Left ventricle myocardium inferior (tissue), 1 donor: ENCODE data around the gene CEP68. TPM values are rescaled to one million over a fixed set of nuclear protein-coding genes. Genes with fewer than 3 reads are reported as not detected.

ENCODE experiments used
- DNase-seq: peaks from one replicate; pipeline ENCODE4 v3.0.0-alpha.2; 2020
- H3K27ac ChIP-seq: fragments of 200-600 bp; replicated peaks from 2 replicates; pipeline ENCODE4 v1.8.0; 2021
- H3K27me3 ChIP-seq: fragments of 200-600 bp; 2 replicates; pipeline ENCODE4 v1.8.0; 2021; ENCODE audit warnings: low read depth
- H3K36me3 ChIP-seq: fragments of 200-600 bp; 2 replicates; pipeline ENCODE4 v1.8.0; 2021
- H3K4me1 ChIP-seq: fragments of 200-600 bp; 2 replicates; pipeline ENCODE4 v1.8.0; 2021
- H3K4me3 ChIP-seq: fragments of 200-600 bp; 2 replicates; pipeline ENCODE4 v1.8.0; 2021; ENCODE audit warnings: mild to moderate bottlenecking, moderate library complexity
- H3K9me3 ChIP-seq: fragments of 200-600 bp; replicated peaks from 2 replicates; pipeline ENCODE4 v1.8.0; 2021
- CTCF ChIP-seq: fragments of 200-600 bp; IDR thresholded peaks from 2 replicates; pipeline ENCODE4 v1.8.0; 2021; ENCODE audit warnings: antibody characterized with exemption, mild to moderate bottlenecking, borderline replicate concordance
- intact Hi-C: fragments of 100-400 bp; cut with micrococcal nuclease; formaldehyde crosslinking; loops from one replicate; pipeline ENCODE4 v1.11.0; 2022
- total RNA-seq: library from RNA; stranded (reverse); fragmentation: NEBNext Ultra II Directional; extraction: Animal tissue kit (Norgen Biotek cat#: 25700); gene quantifications from one replicate; pipeline ENCODE4 v1.2.1, GENCODE V29; 2021
- donor health status: DM: no; HTN: yes; CAD: no; lungs with severe emphysema.

CEP68 gene
- total RNA-seq, 1 donor from 2014 or later, result 20.2 TPM

DNA sequence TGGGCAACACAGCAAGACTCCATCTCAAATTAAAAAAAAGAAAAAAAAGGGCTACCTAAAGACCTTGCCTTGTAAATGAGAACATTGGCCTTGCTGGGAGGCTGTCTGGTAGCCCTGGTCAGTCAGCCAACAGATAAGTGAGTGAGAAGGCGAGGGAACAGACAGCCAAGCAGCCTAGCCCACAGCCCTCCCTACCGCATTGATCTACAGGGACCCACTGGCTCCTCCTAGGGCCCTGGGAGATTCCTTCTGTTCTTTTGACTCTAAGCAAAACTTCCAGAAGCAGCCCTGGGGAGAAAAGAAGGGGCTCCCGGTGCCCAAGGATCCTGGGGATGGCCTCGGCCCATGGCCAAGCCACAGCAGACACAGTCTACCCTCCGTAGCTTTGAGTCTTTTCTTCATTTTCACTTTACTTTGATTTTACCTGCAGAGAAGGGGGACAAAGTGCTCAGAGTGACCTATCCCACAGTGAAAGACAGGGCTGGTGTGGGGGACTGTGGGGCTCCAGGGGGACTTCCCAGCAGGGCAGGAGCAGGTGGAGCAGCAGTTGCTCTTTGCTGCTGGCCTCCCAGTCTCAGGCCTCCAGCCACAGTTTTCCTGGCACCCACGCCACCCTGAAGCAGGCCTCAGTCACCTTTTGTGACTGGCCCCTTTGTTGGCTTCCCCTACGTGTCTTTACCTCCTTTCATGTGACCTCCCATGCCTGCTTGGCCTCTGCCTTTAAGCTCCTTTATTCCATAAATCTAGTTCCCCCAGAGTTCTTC lies 5.1 kb downstream of the CEP68 start:
- DNase-seq, result no peak
- H3K36me3 ChIP-seq, result no peaks in the 10 kb centered on the region
- no peaks in the 10 kb centered on the region for H3K9me3 ChIP-seq
- TF ChIP-seq CTCF, result no peak
- intact Hi-C loops, result no loop called here
- no peaks in the 10 kb centered on the region for H3K27me3 ChIP-seq
- peaks cover 100% of the 10 kb centered on the region for H3K4me1 ChIP-seq
- no peak overlapping the region for H3K27ac ChIP-seq
- H3K4me3 ChIP-seq, result no peak overlapping the region

GRCh38 chr2:65061910-65062339 lies 5.7 kb downstream of the CEP68 start:
- intact Hi-C loops, result no loop called here
- Histone ChIP-seq H3K27me3 (no peaks in the 10 kb centered on the region), H3K36me3 (no peaks in the 10 kb centered on the region), H3K4me1 (peaks cover 96% of the 10 kb centered on the region), H3K27ac (no peak overlapping the region), H3K9me3 (no peaks in the 10 kb centered on the region), H3K4me3 (no peak overlapping the region)
- no peak for TF ChIP-seq CTCF
- no peak for DNase-seq

DNA sequence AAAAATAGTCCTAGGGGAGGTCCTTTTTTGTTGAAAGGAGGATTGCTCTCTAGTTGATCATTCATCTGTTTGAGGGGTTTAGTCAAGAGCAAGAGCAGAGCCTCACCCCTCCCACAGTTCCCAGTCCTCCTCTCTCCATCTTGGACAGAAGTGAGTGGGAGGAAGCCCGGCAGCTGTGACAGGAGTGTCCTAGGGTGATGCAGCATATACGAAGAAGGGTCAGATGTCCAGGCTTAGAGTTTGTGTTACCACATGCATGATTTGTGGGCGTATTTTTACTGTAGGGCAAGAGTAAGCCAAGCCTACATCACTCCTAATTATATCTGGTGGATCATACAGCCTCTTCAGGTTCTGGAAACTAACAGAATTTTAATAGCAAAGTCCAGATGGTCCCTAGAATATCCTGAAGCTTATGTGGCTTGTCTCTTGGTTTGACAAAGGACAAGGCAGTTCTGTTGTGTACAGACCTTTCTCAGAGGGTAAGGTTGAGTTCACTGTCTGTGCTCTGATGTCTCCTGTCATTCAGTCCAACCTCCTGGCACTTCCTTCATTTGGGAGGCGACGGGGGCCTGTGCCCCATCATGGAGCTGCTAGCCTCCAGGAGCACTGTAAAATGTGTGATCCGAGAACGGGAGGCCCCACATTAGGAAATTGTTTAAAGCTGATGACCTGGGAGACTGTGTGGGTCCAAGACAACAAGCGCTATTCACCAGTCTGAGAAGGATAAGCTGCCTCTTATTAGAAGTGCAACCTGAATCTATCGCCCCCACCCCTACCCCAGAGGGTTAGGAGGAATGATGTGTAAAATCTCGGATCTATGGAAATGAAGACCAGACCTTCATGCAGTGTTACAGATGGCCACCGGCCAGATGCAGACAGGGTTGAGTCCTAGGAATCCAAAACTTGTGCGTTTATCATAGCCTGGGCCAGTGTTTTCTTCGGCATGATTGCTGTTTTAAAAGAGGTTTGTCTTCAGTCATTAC lies 6.9 kb downstream of the CEP68 start:
- H3K4me3 ChIP-seq, result no peak overlapping the region
- H3K27ac ChIP-seq, result peak overlapping the region; percentile 4
- H3K27me3 ChIP-seq, result no peaks in the 10 kb centered on the region
- no peaks in the 10 kb centered on the region for H3K36me3 ChIP-seq
- intact Hi-C loops, result no loop called here
- DNase-seq, result no peak
- peaks cover 96% of the 10 kb centered on the region for H3K4me1 ChIP-seq
- no peak for TF ChIP-seq CTCF
- H3K9me3 ChIP-seq, result no peaks in the 10 kb centered on the region

DNA sequence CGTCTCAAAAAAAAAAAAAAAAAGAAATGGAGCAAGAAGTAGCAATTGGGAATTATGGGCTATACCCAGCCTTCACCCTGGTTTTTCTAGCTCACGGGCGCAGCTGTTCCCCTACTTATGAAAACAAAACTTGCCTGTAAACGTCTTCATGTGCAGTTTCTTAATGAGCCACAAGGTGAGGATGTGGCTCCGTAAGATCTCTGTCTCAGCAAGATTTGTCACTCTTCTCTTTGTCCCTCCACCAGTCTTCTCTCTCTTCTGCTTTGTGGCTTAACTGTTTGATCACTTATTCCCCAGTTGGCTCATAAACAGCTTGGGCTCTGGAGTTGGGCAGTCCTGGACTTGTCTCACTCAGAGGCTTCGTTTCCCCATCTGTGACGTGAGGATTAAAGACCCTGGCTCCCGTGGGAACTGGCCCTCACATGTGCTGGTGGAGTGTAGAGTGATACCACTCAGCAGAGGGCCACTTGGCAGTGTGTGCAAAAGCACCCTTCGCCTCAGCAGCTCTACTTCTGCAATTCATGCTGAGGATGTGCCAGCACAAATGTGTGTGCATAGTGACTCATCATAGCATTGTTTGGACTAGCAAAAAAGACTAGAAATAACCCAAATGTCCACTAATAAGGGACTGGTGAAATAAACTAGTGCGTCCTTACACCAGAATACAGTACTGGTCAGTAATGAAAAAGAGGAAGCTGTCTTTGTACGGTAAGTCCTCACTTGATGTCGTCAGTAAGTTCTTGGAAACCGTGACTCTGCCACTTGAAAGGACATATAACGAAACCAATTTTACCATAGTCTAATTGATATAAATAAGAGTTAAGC lies 8.7 kb downstream of the CEP68 start:
- DNase-seq, result peak; percentile 58
- Histone ChIP-seq H3K9me3 (no peaks in the 10 kb centered on the region), H3K36me3 (peaks cover 6% of the 10 kb centered on the region), H3K4me3 (no peak overlapping the region), H3K4me1 (peaks cover 96% of the 10 kb centered on the region), H3K27me3 (no peaks in the 10 kb centered on the region), H3K27ac (peak overlapping the region; percentile 42)
- intact Hi-C loops, result no loop called here
- peak; percentile 75 for TF ChIP-seq CTCF
